Body of pancreas (tissue), 4 donors: ENCODE measurements around the gene ZC3H12C. TPM values are rescaled to one million over a fixed set of nuclear protein-coding genes. Genes with fewer than 3 reads are reported as not detected.

Experiments
- ATAC-seq: fragments of 150-250 bp; one replicate; pipeline ENCODE4 v1.9.1; 2016
- DNase-seq, 4 donors: peaks; one replicate each; pipeline ENCODE4 v3.0.0-alpha.2; 2019
- H3K27ac ChIP-seq, 4 donors: fragments of 200-600 bp; sonication (generic); 1 replicate in 3 of 4; 2 replicates in 1 of 4; pipeline versions ENCODE4 v1.5.1 to v1.6.1; 2016 to 2019; ENCODE audit warnings: mild to moderate bottlenecking in 1 of 4, mixed read lengths in 1 of 4, moderate library complexity in 1 of 4
- H3K27me3 ChIP-seq, 2 donors: fragments of 200-600 bp; sonication (generic); one replicate each; pipeline ENCODE4 v1.6.0; 2016; ENCODE audit warnings: mild to moderate bottlenecking in 1 of 2
- H3K36me3 ChIP-seq, 2 donors: fragments of 200-600 bp; sonication (generic); replicated peaks in 1 of 2; 2 replicates each; pipeline ENCODE4 v1.5.1; 2016; ENCODE audit warnings: low read depth in 2 of 2; ENCODE audit not compliant: insufficient read depth in 1 of 2
- H3K4me1 ChIP-seq: fragments of 200-600 bp; sonication (generic); one replicate; pipeline ENCODE4 v1.6.0; 2016
- H3K4me3 ChIP-seq, 2 donors: fragments of 200-600 bp; sonication (generic); 1 replicate in 1 of 2; 2 replicates in 1 of 2; pipeline ENCODE4 v1.5.1; 2016 to 2019
- H3K9me3 ChIP-seq, 3 donors: fragments of 200-600 bp; sonication (generic); 1 replicate in 2 of 3; 2 replicates in 1 of 3; pipeline ENCODE4 v1.5.1; 2016
- CTCF ChIP-seq, 7 experiments: fragments of 450-650 bp in 4 of 7; fragments of 200-600 bp in 3 of 7; sonication (generic) in 3 of 7; IDR thresholded peaks; one replicate each; pipeline ENCODE4 v1.5.1; 2016 to 2019; ENCODE audit warnings: antibody characterized with exemption in 7 of 7
- POLR2A ChIP-seq, 3 donors: fragments of 450-650 bp; IDR thresholded peaks; one replicate each; pipeline ENCODE4 v1.6.1; 2016; ENCODE audit warnings: antibody characterized with exemption in 3 of 3, mild to moderate bottlenecking in 2 of 3
- WGBS, 2 donors: methylation state at CpG; one replicate each; pipeline ENCODE4 v1.1.5; 2017; 5-methylcytosine and 5-hydroxymethylcytosine counted together
- intact Hi-C: fragments of 100-400 bp; cut with DNase I; formaldehyde crosslinking; loops from one replicate; pipeline ENCODE4 v1.15.1; 2023
- total RNA-seq, 2 donors: library from RNA; depleted of rRNA; stranded (reverse); fragments of >200 nt; gene quantifications; one replicate each; pipeline ENCODE4 v1.1.0, GENCODE V29; 2016

Gene ZC3H12C
- total RNA-seq, 2 donors from 2014 or later = 7.3 to 7.8 TPM

- ATAC-seq = no peak
- TF ChIP-seq CTCF (IDR thresholded peaks at IDR 0.05) (no peak), POLR2A (IDR thresholded peaks at IDR 0.05) (no peak)
- WGBS, 2 donors = 51 to 77% methylated on average over 2 of the region's 2 CpGs
- intact Hi-C loops = no loop called here
- Histone ChIP-seq H3K27me3 (no peaks in the 10 kb centered on the region), H3K4me1 (no peaks in the 10 kb centered on the region), H3K4me3 (no peak overlapping the region), H3K36me3 (peaks cover 6 to 9% of the 10 kb centered on the region in 2 donors), H3K9me3 (no peaks in the 10 kb centered on the region), H3K27ac (no peak overlapping the region)
- DNase-seq = no peak
These were observed 67.2 kb downstream of the ZC3H12C start for GRCh38 chr11:110160437-110160836.

GRCh38 chr11:110161061-110161460 lies 67.9 kb downstream of the ZC3H12C start:
- 97 to 99% methylated on average over 9 of the region's 9 CpGs for WGBS, 2 donors
- Histone ChIP-seq H3K36me3 (peaks cover 6 to 9% of the 10 kb centered on the region in 2 donors), H3K9me3 (no peaks in the 10 kb centered on the region), H3K27me3 (no peaks in the 10 kb centered on the region), H3K27ac (no peak overlapping the region), H3K4me3 (no peak overlapping the region), H3K4me1 (no peaks in the 10 kb centered on the region)
- DNase-seq (no peak), ATAC-seq (no peak)
- TF ChIP-seq POLR2A (IDR thresholded peaks at IDR 0.05) = no peak
- TF ChIP-seq CTCF (IDR thresholded peaks at IDR 0.05) = no peak
- intact Hi-C loops = no loop called here

- Histone ChIP-seq H3K27ac (no peak overlapping the region), H3K27me3 (no peaks in the 10 kb centered on the region), H3K9me3 (no peaks in the 10 kb centered on the region), H3K4me1 (no peaks in the 10 kb centered on the region), H3K36me3 (peaks cover 6 to 9% of the 10 kb centered on the region in 2 donors), H3K4me3 (no peak overlapping the region)
- DNase-seq (no peak), ATAC-seq (no peak)
- intact Hi-C loops = no loop called here
- TF ChIP-seq CTCF (IDR thresholded peaks at IDR 0.05) (no peak), POLR2A (IDR thresholded peaks at IDR 0.05) (no peak)
These were observed 69.0 kb downstream of the ZC3H12C start for GRCh38 chr11:110162216-110162615.

GRCh38 chr11:110165039-110165925 lies 72.1 kb downstream of the ZC3H12C start:
- intact Hi-C loops = no loop called here
- no peak for TF ChIP-seq POLR2A (IDR thresholded peaks at IDR 0.05)
- TF ChIP-seq CTCF (IDR thresholded peaks at IDR 0.05) = no peak
- 94% methylated on average over 28 of the region's 28 CpGs for WGBS, 2 donors
- DNase-seq (no peak), ATAC-seq (no peak)
- Histone ChIP-seq H3K4me1 (no peaks in the 10 kb centered on the region), H3K27ac (no peak overlapping the region), H3K4me3 (no peak overlapping the region), H3K27me3 (no peaks in the 10 kb centered on the region), H3K36me3 (peaks cover 3 to 9% of the 10 kb centered on the region in 2 donors), H3K9me3 (no peaks in the 10 kb centered on the region)
